NCI-H526 (cell line): Measurements from ENCODE around the gene CRYZ.
A peak's percentile ranks its signal among the peaks of the same experiment; 100 is the strongest.
"Not testable (repeated sequence)": the region's sequence is repeated elsewhere in the genome, so short reads cannot be mapped to it uniquely, and the experiment has no call there.

Source experiments
- DNase-seq, 2 experiments: peaks; one replicate each; lab custom pipeline; 2025; lab: John Stamatoyannopoulos, UW

The CRYZ gene, protein sequence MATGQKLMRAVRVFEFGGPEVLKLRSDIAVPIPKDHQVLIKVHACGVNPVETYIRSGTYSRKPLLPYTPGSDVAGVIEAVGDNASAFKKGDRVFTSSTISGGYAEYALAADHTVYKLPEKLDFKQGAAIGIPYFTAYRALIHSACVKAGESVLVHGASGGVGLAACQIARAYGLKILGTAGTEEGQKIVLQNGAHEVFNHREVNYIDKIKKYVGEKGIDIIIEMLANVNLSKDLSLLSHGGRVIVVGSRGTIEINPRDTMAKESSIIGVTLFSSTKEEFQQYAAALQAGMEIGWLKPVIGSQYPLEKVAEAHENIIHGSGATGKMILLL

DNA sequence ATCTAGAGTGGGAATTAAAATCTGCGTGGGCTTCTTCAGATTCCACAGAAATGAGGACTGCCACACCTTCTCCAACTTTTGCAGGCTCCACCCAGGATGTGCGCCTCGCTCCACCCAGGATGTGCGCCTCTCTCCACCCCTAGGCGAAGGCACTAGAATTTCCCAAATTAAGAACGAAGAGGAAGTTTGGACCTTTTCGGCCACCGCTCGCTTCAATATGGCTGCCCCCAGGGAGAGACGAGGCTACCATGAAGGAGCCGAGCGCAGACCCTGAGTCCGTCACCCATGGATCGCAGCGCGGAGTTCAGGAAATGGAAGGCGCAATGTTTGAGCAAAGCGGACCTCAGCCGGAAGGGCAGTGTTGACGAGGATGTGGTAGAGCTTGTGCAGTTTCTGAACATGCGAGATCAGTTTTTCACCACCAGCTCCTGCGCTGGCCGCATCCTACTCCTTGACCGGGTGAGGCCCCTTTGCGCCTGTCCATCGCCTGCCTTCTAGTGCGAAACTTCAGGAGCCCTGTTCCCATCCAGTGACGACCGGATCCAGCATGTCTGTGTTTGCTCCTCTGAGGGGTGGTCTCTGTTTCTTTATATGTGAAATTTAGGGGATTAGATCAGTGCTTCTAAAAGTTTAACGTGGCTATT is at the start of gene CRYZ, which contains the start of gene TYW3:
CRYZ (minus strand) TSS at position 91 of the 644 bp plus-strand sequence. CDS start 8,229 bp downstream, outside the sequence.
TYW3 (plus strand) TSS at position 193 of the 644 bp plus-strand sequence; CDS start at position 286, 93 bp downstream.
- DNase-seq, result peak; percentile 79 to 90

DNA sequence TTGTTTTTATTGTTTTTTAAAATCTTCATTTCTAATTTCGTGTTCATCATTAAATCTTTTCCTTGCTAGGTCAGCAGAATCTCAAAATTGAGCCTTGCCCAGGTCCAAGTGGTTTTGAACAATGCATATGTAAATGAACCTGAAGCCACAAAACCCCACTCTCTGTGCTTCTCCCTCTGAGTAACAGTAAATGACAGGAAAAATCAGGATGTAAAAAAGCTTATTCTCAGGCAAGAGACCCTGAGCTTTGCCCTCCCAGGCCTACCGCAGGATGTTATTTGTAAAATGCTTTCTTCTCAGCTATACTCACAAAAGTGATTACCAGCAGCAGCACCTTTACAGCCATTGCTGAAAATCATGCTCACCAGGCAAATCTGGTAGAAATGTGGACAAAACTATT is 47.7 kb upstream of the CRYZ start:
- no peak for DNase-seq

DNA sequence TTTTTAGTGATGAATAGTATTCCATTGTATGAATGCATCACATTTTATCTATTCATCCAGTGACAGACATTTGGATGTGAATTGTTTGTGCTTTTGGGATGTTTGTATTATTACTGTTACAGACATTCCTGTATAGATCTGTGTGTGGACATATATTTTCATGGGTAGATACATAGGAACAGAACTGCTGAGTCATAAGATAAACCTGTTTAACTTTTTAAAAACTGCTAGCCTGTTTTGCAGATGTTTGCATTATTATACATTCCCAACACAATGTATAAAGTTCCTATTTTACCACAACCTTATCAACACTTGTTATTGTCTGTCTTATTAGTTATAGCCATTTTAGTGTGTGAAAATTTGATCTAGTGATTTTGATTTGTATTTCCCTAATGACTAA is 46.9 kb upstream of the CRYZ start:
- no peak for DNase-seq

DNA sequence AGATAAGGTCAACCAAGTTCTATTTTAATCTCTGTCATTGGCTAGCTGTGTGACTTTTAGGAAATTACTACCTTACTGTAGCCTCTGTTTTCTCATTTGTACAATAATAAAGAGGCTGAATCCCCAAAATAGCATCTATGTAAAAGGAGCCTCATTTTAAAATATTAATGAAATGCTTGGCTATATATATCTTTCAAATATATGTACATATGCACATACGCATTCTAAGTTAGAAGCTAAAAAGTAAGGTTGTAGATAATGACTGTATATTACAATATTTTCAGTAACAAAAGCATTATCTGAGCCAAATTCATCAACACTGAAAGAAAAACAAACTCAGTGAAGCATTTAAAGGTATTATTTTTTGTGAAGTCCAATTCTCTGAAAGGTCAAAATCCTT is 44.7 kb upstream of the CRYZ start:
- no peak for DNase-seq

DNA sequence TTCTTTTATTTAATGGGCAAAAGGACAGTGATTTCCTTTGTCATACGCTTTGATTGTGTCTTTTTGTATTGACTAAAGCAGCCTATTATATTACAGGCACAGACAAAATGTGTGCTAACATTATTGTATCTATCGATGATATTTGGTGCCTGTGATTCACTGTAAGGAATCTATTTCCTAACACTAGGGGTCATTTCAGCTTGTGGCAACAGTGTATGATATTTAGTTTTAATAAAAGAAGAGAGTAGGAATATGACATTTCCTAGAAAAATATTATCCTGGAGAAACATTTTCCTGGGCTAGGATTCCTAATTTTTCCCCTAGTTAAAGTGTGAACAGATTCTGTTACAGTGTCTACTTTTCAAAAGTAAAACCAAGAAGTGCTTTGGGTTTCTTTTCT is 42.9 kb upstream of the CRYZ start:
- DNase-seq, result no peak

DNA sequence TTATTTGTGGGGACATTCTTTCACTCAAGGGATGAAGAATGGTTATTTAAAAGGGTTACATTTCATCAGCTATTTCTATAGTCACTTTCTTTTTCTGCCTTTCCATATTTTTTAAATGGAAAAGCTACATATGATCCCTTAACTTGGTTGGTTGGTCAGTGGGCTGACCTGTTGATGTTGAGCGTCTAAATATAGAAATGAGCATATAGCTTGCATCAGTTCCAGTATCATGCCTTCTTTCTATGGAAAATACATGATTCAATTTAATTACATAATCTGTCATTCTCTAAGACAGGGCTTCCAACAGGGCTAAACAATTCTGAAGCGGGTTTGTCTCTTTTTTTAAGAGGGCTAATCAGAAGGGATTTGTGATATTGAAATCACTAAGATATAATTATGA is 40.7 kb upstream of the CRYZ start:
- DNase-seq, result no peak

DNA sequence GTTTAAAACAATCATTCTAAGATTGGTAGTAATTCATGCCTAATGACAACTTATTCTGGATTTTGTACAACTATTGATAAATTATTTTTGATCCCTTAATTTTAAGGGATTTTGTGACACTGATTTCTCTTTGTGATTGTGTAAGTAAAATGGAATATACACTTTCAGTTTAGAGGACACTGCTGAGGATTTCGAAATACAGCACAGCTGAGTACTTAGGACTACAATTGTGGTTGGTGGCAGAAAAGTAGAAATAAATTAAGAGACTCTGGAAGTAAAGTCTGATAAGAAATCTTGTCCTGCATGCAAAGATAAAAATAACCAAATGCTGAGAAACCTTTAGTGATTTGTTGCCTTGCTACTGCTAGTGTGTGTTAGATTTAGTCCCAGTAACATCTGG is 40.1 kb upstream of the CRYZ start:
- no peak for DNase-seq

DNA sequence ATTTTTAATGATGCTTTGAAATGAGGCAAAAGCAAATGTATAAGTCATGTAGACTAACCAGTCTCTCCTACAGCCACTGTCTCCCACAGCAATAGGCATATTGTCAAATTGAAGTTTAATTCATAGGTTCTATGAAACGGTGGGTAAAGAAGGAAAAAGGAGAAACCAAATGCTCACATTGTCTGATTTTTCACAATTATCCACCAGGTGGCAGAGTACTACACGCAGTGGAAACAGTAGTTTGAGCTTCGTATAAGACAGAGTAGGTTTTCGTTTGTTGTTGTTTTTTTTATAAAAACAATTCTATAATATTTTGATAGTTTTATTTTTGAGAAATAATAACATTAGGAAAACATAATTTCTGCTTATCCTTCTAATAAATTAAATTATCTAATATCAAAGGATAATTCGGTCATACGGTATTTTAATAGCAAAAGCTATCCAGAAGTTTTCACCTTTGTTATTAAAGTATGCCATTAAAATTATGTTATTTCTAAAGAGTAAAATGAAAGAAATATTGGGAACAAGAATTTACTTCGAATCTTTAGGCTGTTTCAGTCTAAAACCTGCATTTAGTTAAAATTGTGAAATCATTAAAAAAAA is 39.2 kb upstream of the CRYZ start:
- DNase-seq, result peak in 1 of 2 experiments; percentile 68

DNA sequence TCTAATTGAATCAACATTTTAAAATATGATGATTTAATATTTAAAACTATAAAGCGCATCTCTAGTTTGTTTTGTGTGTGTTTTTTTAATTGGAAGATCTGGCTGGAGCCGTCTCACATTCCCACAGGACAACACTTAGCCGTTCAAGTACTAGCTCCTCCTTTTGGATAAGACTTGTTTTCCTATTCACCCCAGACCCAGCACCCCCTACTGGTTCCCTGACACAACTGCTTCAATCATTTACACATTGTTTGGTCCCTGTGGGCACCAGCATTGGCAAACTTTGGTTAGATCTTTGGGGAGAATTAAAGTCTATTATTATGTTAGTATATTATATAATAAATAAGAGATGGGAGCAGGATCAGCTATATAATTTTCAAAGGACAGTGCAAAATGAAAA is 34.6 kb upstream of the CRYZ start:
- peak in 1 of 2 experiments; percentile 4 for DNase-seq

DNA sequence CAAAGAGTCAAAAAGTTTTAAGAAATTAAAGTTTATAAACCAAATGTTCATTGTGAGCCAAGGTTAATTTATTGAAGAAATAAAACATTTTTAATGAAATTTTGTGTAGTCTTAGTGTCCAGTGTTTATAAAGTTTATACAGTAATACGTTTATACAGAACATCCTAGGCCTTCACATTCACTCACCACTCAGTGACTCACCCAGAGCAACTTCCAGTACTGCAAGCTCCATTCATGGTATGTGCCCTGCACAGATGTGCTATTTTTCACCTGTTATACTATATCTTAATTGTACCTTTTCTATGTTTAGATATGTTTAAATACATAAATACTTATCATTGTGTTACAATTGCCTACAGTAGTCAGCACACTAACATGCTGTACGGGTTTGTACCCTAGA is 33.7 kb upstream of the CRYZ start:
- DNase-seq, result no peak

DNA sequence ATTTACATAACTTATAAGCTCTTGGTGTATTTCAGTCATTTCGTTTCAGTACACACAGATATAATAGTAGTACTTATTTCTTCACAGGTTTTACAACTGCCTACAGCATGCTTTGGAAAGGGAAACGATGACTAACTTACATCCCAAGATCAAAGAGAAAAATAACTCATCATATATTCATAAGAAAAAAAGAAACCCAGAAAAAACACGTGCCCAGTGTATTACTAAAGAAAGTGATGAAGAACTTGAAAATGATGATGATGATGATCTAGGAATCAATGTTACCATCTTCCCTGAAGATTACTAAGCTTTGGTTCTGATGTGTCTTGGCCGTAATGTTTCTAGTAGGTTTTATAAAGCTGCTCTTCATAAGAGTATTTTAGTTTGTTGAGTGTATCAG is 31.0 kb upstream of the CRYZ start:
- DNase-seq, result no peak

DNA sequence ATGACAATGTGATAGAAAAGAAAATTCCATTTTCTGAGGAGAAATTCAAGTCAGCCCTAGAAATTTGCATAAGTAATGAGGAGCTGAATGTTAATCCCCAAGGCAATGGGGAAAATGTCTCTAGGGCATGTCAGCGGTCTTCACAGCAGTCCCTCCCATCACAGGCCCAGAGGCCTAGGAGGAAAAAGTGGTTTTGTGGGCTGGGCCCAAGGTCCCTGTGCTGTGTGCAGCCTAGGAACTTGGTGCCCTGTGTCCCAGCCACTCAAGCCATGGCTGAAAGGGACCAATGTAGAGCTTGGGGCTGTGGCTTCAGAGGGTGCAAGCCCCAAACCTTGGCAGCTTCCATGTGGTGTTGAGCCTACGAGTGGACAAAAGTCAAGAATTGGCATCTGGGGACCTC is 23.8 kb upstream of the CRYZ start:
- not testable (repeated sequence) for DNase-seq

DNA sequence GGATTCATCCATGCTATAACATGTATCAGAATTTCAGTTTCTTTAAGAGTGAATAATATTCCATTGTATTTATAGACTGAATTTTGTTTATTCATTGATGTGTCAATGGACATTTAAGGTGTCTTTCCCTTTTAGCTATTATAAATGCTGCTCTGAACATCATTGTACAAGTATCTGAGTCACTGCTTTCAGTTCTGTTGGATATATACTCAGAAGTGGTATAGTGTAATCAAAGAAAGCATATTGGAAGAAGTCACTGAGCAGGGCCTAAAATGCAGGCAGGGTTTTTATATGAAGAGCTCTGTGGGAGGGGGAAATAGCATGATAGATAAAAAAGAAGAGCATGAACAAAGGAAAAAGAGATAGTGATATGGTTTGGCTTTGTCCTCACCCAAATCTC is 22.6 kb upstream of the CRYZ start:
- DNase-seq, result no peak

DNA sequence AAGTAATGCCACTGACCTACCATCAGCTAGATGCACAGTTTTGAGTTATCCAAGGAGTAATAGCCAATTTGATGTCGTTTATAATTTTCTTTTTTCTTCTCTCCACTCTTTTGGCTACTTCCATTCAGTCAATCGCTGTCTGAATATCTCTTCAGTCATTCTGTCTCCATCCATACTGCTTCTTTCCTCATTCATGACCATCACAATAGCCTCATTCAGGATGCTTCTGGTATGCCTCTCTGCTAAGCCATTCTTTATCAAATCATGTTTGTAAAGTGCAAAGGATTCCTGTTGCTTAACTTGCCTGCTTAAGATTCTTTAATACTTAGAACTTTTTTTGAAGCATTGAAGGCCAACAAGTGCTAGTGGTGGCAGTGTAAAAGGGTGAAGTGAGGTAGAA is 20.3 kb upstream of the CRYZ start:
- no peak for DNase-seq

DNA sequence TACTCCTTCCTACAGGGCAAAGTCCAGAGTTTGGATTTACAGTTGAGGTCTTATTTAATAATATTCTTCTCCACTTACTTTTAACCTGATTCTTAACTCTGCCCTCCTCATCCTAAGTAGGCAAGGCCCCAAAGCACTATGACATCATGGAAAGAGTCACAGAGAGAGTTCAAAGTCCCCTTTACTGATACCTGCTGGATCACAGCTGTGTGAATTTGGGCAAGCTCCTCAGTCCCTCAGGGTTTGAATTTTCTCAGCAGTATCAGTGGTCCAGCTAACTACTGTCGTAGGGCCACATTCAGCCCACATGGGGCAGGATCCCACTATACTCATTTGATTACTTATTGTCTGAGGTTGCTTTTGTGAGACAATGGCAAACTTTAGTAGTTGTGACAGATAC is 16.1 kb upstream of the CRYZ start:
- no peak for DNase-seq

DNA sequence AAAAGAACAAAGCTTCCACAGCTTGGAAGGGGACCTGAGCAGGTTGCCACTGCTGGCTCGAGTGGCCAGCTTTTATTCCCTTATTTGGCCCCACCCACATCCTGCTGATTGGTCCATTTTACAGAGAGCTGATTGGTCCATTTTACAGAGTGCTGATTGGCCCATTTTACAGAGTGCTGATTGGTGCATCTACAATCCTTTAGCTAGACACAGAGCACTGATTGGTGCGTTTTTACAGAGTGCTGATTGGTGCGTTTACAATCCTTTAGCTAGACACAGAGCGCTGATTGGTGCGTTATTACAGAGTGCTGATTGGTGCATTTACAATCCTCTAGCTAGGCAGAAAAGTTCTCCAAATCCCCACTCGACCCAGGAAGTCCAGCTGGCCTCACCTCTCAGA is 12.4 kb upstream of the CRYZ start:
- DNase-seq, result not testable (repeated sequence)

DNA sequence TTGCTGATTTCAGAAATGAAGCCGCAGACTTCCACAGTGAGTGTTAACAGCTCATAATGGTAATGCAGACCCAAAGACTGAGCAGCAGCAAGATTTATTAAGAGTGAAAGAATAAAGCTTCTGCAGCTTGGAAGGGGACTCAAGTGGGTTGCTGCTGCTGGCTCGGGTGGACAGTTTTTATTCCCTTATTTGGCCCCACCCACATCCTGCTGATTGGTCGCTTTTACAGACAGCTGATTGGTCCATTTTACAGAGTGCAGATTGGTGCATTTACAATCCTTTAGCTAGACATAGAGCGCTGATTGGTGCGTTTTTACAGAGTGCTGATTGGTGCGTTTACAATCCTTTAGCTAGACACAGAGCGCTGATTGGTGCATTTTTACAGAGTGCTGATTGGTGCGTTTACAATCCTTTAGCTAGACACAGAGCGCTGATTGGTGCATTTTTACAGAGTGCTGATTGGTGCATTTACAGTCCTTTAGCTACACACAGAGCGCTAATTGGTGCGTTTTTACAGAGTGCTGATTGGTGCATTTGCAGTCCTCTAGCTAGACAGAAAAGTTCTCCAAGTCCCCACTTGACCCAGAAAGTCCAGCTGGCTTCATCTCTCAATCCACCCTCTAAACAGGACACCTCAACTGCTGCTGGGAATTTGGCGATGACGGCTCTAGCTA is 7.6 kb upstream of the CRYZ start:
- DNase-seq, result not testable (repeated sequence)

DNA sequence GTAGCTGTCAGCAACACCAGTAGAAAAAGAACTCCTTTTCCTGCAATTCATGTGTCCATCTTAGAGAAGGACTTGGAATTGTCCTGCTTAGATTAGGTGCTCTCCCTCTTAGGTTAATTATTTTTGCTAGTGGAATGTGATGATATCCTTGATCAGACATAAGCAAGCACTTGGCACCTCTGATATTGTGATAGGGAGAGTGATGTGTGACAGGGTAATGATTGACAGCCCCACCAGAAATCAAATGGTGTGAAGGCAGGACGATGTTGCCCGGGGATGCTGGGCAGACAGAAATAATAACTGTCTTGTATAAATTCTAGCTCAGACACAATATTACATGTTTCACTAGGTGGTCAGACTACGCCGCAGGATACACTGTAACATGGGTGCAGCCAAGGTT is 4.5 kb upstream of the CRYZ start:
- DNase-seq, result no peak

DNA sequence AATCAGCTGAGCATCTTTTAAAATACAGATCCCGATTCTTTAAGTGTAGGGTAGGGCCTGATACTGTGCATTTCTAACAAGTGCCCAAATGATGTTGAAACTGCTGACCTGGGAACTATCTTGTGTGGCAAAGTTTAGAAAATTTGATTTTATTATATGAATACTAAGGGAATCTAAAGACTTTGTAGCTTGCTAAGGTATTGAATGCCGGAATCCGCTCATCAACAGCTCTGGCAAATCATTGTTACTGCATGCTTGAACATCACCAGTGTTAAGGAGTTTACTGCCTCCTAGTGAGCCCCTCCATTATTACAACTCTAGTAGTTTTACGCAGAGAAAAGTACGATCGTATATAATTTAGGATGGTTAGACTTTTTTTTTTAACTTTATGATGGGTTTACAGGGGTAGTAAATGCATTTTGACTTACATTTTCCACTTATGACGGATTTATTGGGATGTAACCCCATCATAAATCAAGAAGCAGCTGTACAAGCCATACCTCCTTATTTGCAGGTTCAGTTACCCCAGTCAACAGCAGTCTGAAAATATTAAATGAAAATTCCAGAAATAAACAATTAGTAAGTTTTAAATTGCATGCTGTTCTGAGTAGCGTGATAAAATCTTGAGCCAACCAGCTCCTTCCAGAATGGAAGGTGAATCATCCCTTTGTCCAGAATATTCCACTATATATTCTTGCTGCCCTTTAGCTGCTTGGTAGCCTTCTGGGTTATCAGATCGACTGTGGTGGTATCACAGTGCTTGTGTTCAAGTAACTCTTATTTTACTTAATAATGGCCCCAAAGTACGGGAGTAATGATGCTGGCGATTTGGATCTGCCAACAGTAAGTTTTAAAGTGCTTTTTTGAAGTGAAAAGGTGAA is 994 bp upstream of the CRYZ start:
- DNase-seq, result peak; percentile 65 to 87

DNA sequence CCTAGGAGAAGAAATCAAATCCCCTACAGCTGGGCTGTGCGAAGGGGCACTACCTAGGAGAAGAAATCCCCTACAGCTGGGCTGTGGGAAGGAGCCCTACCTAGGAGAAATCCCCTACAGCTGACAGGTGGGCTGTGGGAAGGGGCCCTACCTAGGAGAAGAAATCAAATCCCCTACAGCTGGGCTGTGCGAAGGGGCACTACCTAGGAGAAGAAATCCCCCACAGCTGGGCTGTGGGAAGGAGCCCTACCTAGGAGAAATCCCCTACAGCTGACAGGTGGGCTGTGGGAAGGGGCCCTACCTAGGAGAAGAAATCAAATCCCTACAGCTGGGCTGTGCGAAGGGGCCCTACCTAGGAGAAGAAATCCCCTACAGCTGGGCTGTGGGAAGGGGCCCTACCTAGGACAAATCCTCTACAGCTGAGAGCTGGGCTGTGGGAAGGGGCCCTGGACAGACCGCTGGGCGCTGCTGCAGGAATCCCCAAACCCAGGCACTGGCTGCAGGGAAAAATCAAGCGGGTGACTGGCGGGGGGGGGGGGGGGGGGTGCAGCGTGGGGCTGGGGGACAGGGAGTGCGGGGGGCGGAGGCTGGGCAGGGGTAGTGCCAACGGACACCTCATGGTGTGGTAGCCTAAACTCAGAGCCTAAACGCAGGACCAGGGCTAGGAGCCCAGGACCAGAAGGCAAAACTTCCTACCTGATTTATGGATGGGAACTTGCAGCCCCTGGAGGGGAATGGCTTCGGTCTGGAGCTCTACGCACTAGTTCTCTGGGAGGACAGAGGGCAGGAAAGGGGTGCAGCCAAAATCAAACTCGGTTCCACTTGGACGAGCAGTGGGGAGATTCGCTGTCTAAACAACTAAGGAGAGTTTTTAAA is 541 bp downstream of the CRYZ start:
- peak in 1 of 2 experiments; percentile 42 for DNase-seq
